GM18909 (cell line): ENCODE results near the gene UCHL5.

Experiments used
- ATAC-seq: cut with Tn5 transposase; IDR thresholded peaks from one replicate; pipeline ENCODE4 v1.9.1; 2021; ENCODE audit warnings: mild to moderate bottlenecking; ENCODE audit not compliant: unreplicated experiment, poor library complexity

UCHL5 gene

DNA sequence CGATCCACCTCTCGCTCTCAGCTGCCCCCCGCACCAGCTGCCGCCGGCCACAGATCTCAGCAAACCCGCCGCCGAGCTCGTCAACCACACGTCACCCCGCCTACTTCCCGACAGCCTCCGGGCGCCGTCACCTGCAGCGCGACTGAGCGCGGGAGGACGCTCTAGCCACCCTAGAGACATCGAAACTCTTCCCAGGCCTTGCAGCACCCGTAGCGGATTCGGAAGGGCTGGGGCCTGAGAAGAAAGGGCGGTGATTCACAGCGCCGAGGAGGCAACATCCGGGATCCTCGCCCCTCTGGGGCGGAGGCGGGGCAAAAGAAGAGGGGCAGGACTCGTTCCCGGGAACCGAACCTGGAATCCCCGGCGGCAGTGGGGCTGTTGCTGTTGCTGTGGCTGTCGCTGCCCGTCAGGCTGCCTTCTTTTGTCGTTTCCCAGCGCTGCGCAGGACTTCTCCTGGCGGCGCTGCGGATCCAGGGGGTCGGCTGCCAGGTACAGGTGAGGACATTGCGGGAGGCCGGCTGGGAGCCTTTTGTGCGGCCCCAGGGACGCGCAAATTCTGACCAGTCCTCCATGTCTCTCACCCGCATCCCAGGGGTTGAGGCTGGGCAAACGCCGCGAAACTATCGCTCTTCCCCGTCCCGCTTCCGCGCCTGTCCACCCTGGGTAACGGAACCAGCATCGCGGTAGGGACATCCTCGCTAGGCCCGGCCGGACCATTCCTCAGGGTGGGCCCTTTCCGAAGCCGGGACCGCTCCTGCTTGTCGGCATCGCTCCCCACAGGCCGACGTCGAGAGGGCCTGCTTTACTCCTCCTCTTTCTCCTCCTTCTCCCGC, at the start of gene UCHL5, which contains the start of gene RO60:
UCHL5 (minus strand) TSS at position 79 of the 833 bp plus-strand sequence. CDS start 100 bp downstream, outside the sequence.
RO60 (plus strand) TSS at position 331 of the 833 bp plus-strand sequence. CDS start 9,443 bp downstream, outside the sequence.
- peak; percentile 96 for ATAC-seq

DNA sequence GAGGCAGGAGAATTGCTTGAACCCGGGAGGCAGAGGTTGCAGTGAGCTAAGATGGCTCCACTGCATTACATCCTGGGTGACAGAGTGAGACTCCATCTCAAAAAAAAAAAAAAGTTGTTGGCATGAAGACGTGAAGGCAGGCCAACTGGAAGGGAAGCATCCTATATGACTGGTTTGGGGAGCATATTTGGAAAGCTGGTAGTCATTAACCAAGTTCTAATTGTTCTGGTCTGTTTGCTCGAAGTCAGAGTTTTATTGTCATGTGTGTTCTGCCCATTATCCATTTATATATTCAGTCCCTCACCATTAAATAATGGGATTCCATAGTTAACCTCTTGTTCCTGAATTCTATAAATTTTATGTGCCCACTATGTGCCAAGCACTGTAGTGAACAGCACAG, 49.3 kb upstream of the UCHL5 start:
- ATAC-seq: no peak

- no peak for ATAC-seq
Observed at GRCh38 chr1:193105821-193106177, 46.6 kb upstream of the UCHL5 start.

DNA sequence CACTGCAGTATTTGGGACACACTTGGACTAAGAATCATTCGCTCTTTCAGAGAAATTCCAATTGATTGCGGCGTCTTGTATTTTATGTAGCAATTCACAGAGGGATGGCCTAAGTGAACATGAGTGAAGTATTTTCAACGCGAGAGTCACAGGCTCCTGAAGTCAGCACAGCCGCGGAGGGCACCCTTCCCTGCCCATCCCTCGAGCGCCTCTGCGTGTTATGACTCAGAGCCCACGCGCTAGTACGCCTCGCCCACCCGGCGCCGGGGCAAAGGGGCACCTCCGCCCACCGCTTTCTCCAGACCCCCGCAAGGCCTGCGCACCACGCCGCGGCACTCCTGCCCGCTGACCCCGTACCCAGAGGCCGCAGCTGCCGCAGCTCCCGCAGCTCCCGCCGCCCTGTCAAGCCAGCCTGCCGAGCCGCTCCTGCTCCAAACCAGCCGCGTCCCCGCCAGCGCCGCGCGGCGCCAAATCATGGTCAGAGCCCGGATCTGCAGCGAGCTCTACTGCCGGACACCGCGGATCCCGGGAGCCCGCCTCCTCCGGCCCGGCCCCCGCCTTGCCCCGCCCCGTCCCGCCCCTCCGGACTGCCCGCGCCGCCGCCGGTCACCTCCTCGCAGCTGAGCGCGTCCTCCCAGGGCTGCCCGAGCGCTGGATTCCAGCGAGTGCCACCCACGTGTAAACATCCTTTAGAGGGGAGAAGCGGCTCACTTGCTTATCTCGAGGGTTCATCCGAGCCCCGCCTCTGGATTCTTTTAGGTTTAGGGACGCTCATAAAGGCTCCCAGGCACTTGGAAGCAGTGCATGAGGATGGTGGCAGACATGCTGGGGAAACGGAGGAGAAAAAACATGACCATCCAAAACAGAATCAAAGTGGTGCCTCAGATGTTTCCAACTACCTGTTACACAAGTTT, 46.0 kb upstream of the UCHL5 start, which contains the start of gene GLRX2:
GLRX2 (minus strand) TSS at position 508 of the 914 bp plus-strand sequence; CDS start at position 476, 32 bp downstream.
- ATAC-seq: peak; percentile 92

- peak; percentile 38 for ATAC-seq
Observed at GRCh38 chr1:193104502-193104906, 45.3 kb upstream of the UCHL5 start.

GRCh38 chr1:193103759-193104501, 44.8 kb upstream of the UCHL5 start:
- no peak for ATAC-seq

DNA sequence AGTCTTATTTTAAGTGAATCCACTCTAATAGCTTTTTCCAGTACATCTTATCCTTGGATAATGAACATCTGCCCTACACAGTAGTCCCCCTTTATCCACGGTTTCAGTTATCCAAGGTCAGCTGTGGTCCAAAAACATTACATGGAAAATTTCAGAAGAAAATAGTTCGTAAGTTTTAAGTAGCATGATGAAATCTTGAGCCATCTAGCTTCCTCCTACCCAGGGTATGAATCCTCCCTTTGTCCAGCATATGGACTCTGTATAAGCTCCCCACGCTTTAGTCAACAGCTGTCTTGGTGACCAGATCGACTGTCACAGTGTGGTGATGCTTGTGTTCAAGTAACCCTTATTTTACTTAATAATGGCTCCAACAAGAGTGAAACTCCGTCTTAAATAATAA, 43.5 kb upstream of the UCHL5 start:
- no peak for ATAC-seq

- ATAC-seq: no peak
Observed at GRCh38 chr1:193094112-193094511, 35.0 kb upstream of the UCHL5 start.

GRCh38 chr1:193090865-193091264, 31.7 kb upstream of the UCHL5 start:
- ATAC-seq: no peak

DNA sequence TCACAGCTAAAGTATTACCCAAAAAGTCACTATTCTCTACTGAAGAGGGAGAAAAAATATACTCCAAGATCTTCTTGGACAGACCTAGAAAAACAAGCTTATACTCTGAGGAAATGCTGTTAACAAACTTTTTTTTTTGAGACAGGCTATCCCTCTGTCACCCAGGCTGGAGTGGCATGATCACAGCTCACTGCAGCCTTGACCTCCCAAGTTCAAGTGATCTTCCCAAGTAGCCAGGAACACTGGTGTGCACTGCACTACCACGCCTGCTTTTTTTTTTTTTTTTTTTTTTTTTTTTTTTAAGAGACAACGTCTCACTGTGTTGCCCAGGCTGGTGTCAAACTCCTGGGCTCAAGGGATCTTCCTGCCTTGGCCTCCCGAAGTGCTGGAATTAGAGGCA, 28.7 kb upstream of the UCHL5 start:
- ATAC-seq: no peak

DNA sequence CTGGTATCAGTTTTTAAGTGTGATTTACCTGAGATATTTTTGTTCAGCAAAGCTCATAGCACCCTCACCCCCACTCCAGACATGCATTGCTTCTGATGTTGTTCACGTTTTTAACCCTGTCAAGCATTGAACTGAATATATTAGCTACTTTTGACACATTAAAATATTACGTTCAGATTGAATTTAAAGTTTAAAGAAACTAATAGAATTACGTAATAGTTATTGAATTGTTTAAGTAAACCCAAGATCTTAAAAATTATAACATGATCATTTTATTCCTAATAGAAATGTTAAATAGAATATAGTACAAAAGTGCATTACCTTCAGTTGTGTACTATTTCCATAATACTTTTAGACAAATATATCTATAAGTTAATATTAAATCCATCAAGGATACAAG, 27.2 kb upstream of the UCHL5 start:
- ATAC-seq: no peak

GRCh38 chr1:193085263-193085662, 26.1 kb upstream of the UCHL5 start:
- ATAC-seq: no peak

DNA sequence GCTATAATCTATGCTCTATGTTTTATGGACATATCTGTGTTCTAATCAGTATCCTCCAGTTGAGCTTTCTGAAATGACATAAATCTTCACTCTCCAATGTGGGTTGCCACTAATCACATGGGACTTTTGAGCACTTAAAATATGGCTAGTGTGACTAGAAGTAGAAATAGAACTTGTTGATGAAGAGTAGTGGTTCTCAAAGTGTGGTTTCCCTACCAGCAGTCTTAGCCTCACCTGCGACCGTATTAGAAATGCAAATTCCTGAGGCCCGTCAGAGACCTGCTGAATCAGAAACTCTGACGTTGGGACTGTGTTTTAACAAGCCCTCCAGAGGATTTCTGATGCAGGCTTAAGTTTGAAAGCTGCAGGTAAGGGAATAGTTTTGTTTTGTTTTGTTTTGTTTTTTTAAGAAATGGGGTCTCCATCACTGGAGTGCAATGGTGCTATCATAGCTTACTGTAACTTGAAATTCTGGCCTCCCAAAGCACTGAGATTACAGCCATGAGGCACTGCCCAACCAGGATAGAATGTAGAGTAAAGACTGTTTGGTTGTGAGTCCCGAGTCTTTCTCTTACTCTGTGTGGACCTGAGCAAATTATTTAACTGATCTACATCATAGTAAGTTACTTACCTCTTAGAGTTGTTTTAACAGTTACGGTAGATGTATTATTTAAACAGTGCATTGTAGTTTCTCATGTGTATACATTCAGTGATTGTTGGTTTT, 24.4 kb upstream of the UCHL5 start:
- ATAC-seq: peak; percentile 93

DNA sequence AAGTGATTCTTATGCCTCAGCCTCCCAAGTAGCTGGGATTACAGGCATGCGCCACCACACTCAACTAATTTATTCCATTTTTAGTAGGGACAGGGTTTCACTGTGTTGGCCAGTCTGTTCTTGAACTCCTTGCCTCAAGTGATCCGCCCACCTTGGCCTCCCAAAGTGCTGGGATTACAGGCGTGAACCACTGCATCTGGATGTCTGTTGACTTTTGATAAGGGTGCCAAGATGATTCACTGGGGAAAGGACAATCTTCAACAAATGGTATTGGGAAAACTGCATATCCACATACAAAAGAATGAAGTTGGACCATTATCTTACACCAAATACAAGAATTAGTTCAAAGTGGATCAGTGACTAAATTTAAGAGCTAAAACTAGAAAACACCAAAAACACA, 20.0 kb upstream of the UCHL5 start:
- no peak for ATAC-seq

GRCh38 chr1:193077991-193078390, 18.8 kb upstream of the UCHL5 start:
- ATAC-seq: no peak

GRCh38 chr1:193070942-193071341, 11.8 kb upstream of the UCHL5 start:
- ATAC-seq: no peak

DNA sequence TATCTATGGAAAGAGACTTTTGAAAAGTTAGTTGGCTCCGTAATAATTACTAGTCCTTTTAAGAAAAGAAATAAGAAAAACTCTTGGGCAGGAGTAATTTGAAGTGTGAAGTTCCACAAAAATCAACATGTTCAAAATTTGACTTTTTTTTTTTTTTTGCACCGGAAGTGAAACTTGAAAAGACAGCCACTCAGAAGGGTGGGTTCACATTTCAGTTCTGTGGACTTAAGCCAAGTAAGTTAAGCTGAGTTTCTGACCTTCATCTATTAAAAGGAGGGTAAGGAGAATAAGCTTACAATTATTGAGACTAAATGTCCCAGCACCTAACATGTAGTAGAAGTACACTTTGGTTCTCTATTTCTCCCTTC, 11.2 kb upstream of the UCHL5 start:
- peak; percentile 52 for ATAC-seq

DNA sequence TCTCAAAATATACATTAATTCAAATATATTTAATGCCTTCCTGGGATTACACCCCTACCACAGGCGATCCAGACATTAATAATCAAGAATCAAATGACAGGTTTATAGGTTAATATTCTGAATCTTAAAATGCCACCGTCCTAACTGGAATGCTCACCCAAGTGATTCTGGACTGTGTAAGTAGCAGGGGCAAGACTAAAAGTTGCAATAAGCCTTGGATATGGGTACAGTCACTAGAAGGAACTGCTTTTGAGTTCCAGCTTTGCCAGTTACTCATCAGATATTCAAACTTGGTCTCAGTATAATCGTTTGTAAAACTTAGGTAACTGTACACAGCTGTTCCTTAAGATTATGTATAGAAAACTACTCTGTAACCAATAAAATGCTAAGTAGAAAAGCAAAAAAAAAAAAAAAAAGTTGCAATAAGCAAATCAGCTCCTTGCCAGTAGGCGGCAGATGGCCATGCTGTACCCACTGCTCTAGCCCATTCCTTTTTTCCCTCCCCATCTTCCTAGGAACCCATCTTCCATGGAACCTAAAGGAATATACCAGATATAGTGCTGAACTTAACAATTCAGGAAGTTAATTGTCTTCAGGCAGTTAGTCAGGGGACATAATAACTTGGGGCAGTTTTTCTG, 10.7 kb upstream of the UCHL5 start:
- ATAC-seq: no peak

- no peak for ATAC-seq
Observed at GRCh38 chr1:193068013-193068412, 8.9 kb upstream of the UCHL5 start.
